WTC11 (cell line): Measurements from ENCODE around the gene MAGI3.

ENCODE experiments used
- FOXJ3 ChIP-seq: sonication (generic); formaldehyde crosslinking; IDR thresholded peaks from 2 replicates; pipeline ENCODE4 v1.9.0; 2021; ENCODE audit warnings: missing genetic modification reagents, mild to moderate bottlenecking, borderline replicate concordance
- FOXK1 ChIP-seq: sonication (generic); formaldehyde crosslinking; IDR thresholded peaks from 2 replicates; pipeline ENCODE4 v1.8.0; 2022; ENCODE audit warnings: mild to moderate bottlenecking, moderate library complexity, missing genetic modification reagents
- KAT7 ChIP-seq: sonication (generic); formaldehyde crosslinking; IDR thresholded peaks from 2 replicates; pipeline ENCODE4 v1.8.1; 2023; ENCODE audit warnings: missing genetic modification reagents, mild to moderate bottlenecking, borderline replicate concordance
- TEAD4 ChIP-seq: sonication (generic); formaldehyde crosslinking; IDR thresholded peaks from 2 replicates; pipeline ENCODE4 v1.8.0; 2022; ENCODE audit warnings: mild to moderate bottlenecking, missing genetic modification reagents
- ZNF121 ChIP-seq: sonication (generic); formaldehyde crosslinking; IDR thresholded peaks from 2 replicates; pipeline ENCODE4 v1.8.0; 2023; ENCODE audit warnings: missing genetic modification reagents
- ZNF317 ChIP-seq: sonication (generic); formaldehyde crosslinking; IDR thresholded peaks from 2 replicates; pipeline ENCODE4 v1.8.1; 2023; ENCODE audit warnings: low read depth, mild to moderate bottlenecking, moderate library complexity, missing genetic modification reagents, borderline replicate concordance
- ZNF423 ChIP-seq: fragments of 250-450 bp; sonication (Bioruptor Pico); IDR thresholded peaks from 2 replicates; pipeline ENCODE4 v2.1.2; 2022; ENCODE audit warnings: mild to moderate bottlenecking, moderate library complexity
- TF ChIP-seq, protein P1 (sequence below): fragments of 200-600 bp; IDR thresholded peaks from 2 replicates; pipeline ENCODE4 v1.8.0; 2022; ENCODE audit warnings: antibody characterized with exemption
- TF ChIP-seq, protein P2 (sequence below): sonication (generic); formaldehyde crosslinking; IDR thresholded peaks from 2 replicates; pipeline ENCODE4 v1.8.1; 2023; ENCODE audit warnings: mild to moderate bottlenecking, missing genetic modification reagents
- TF ChIP-seq, protein P3 (sequence below): sonication (generic); formaldehyde crosslinking; IDR thresholded peaks from 2 replicates; pipeline ENCODE4 v1.8.1; 2022; ENCODE audit warnings: missing genetic modification reagents, borderline replicate concordance
- TF ChIP-seq, protein P4 (sequence below): sonication (generic); formaldehyde crosslinking; IDR thresholded peaks from 2 replicates; pipeline ENCODE4 v1.8.1; 2023; ENCODE audit warnings: mild to moderate bottlenecking, missing genetic modification reagents
- TF ChIP-seq, protein P5 (sequence below): sonication (generic); formaldehyde crosslinking; IDR thresholded peaks from 2 replicates; pipeline ENCODE4 v1.8.0; 2023; ENCODE audit warnings: missing genetic modification reagents

DNA sequence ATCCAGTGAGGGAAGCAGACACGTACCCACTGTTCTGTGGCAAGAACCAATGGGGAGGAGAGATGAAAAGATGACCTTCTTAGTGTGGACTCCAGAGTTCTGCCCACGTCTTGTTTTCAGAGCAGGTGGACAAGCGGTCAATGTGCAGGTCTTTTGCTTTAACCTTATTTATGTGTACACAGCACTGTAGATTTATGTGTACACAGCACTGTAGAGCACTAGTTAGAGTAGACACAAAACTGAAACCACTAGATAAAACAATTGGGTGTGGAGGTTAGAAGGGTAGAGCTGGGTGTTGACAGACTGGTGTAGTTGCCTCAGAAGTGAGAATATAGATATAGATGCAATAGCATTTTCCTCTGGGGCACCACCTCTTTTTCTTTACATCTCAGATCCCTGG is 150.0 kb downstream of the MAGI3 start:
- no peak for TF ChIP-seq ZNF121 (CRISPR knock-in tag)
- TF ChIP-seq, protein P1, sequence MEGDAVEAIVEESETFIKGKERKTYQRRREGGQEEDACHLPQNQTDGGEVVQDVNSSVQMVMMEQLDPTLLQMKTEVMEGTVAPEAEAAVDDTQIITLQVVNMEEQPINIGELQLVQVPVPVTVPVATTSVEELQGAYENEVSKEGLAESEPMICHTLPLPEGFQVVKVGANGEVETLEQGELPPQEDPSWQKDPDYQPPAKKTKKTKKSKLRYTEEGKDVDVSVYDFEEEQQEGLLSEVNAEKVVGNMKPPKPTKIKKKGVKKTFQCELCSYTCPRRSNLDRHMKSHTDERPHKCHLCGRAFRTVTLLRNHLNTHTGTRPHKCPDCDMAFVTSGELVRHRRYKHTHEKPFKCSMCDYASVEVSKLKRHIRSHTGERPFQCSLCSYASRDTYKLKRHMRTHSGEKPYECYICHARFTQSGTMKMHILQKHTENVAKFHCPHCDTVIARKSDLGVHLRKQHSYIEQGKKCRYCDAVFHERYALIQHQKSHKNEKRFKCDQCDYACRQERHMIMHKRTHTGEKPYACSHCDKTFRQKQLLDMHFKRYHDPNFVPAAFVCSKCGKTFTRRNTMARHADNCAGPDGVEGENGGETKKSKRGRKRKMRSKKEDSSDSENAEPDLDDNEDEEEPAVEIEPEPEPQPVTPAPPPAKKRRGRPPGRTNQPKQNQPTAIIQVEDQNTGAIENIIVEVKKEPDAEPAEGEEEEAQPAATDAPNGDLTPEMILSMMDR, result no peak
- no peak for TF ChIP-seq ZNF423 (CRISPR knock-in tag)
- TF ChIP-seq, protein P2, sequence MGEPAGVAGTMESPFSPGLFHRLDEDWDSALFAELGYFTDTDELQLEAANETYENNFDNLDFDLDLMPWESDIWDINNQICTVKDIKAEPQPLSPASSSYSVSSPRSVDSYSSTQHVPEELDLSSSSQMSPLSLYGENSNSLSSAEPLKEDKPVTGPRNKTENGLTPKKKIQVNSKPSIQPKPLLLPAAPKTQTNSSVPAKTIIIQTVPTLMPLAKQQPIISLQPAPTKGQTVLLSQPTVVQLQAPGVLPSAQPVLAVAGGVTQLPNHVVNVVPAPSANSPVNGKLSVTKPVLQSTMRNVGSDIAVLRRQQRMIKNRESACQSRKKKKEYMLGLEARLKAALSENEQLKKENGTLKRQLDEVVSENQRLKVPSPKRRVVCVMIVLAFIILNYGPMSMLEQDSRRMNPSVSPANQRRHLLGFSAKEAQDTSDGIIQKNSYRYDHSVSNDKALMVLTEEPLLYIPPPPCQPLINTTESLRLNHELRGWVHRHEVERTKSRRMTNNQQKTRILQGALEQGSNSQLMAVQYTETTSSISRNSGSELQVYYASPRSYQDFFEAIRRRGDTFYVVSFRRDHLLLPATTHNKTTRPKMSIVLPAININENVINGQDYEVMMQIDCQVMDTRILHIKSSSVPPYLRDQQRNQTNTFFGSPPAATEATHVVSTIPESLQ (CRISPR knock-in tag), result no peak
- TF ChIP-seq FOXJ3 (CRISPR knock-in tag), result no peak
- TF ChIP-seq, protein P3, sequence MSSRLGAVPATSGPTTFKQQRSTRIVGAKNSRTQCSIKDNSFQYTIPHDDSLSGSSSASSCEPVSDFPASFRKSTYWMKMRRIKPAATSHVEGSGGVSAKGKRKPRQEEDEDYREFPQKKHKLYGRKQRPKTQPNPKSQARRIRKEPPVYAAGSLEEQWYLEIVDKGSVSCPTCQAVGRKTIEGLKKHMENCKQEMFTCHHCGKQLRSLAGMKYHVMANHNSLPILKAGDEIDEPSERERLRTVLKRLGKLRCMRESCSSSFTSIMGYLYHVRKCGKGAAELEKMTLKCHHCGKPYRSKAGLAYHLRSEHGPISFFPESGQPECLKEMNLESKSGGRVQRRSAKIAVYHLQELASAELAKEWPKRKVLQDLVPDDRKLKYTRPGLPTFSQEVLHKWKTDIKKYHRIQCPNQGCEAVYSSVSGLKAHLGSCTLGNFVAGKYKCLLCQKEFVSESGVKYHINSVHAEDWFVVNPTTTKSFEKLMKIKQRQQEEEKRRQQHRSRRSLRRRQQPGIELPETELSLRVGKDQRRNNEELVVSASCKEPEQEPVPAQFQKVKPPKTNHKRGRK (CRISPR knock-in tag), result no peak
- no peak for TF ChIP-seq TEAD4 (CRISPR knock-in tag)
- TF ChIP-seq, protein P4, sequence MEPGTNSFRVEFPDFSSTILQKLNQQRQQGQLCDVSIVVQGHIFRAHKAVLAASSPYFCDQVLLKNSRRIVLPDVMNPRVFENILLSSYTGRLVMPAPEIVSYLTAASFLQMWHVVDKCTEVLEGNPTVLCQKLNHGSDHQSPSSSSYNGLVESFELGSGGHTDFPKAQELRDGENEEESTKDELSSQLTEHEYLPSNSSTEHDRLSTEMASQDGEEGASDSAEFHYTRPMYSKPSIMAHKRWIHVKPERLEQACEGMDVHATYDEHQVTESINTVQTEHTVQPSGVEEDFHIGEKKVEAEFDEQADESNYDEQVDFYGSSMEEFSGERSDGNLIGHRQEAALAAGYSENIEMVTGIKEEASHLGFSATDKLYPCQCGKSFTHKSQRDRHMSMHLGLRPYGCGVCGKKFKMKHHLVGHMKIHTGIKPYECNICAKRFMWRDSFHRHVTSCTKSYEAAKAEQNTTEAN (CRISPR knock-in tag), result no peak
- TF ChIP-seq, protein P5, sequence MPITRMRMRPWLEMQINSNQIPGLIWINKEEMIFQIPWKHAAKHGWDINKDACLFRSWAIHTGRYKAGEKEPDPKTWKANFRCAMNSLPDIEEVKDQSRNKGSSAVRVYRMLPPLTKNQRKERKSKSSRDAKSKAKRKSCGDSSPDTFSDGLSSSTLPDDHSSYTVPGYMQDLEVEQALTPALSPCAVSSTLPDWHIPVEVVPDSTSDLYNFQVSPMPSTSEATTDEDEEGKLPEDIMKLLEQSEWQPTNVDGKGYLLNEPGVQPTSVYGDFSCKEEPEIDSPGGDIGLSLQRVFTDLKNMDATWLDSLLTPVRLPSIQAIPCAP (CRISPR knock-in tag), result no peak
- TF ChIP-seq ZNF317 (CRISPR knock-in tag), result no peak
- TF ChIP-seq KAT7 (CRISPR knock-in tag), result no peak
- no peak for TF ChIP-seq FOXK1
